Measurements from ENCODE around the gene NDUFV3.
"Not testable (repeated sequence)": the region's sequence is repeated elsewhere in the genome, so short reads cannot be mapped to it uniquely, and the experiment has no call there.

The NDUFV3 gene

GRCh38 chr21:42925114-42925926, 32.2 kb downstream of the NDUFV3 start, which contains the start of gene ERVH48-1:
Gene ERVH48-1, minus strand, starts transcription at chr21:42925630. Its CDS starts 6,624 bp downstream, at chr21:42919006.
- in situ Hi-C loops (cut with MboI; ENCODE audit: low sequenced_read_pairs): no loop called here
- no peaks in the 10 kb centered on the region for H3K36me3 ChIP-seq (replicated peaks)
- no peak within 1 kb of the TSS for H3K4me3 ChIP-seq
- H3K9me3 ChIP-seq: no peaks in the 10 kb centered on the region
- peak in 1 of 2 experiments; percentile 48 for DNase-seq (ENCODE audit: low spot score in 2 of 2)
- peaks cover 26% of the 10 kb centered on the region for H3K4me1 ChIP-seq
- no peaks in the 10 kb centered on the region for H3K27me3 ChIP-seq (ENCODE audit: low read depth)

- H3K9me3 ChIP-seq; H3K36me3 ChIP-seq (replicated peaks); in situ Hi-C loops (cut with MboI; ENCODE audit: low sequenced_read_pairs); H3K27me3 ChIP-seq (ENCODE audit: low read depth): not testable (repeated sequence)
- H3K4me1 ChIP-seq: peaks cover 26% of the 10 kb centered on the region
- peak; percentile 65 to 71 for DNase-seq (ENCODE audit: low spot score in 2 of 2)
- H3K4me3 ChIP-seq: peak overlapping the region; percentile 8
Measured at GRCh38 chr21:42927474-42928200, 34.5 kb downstream of the NDUFV3 start.

- Histone ChIP-seq H3K36me3 (replicated peaks) (no peaks in the 10 kb centered on the region), H3K27me3 (ENCODE audit: low read depth) (no peaks in the 10 kb centered on the region), H3K4me1 (peaks cover 20% of the 10 kb centered on the region), H3K9me3 (no peaks in the 10 kb centered on the region), H3K4me3 (no peak overlapping the region)
- DNase-seq (ENCODE audit: low spot score in 2 of 2): no peak
- in situ Hi-C loops (cut with MboI; ENCODE audit: low sequenced_read_pairs): no loop called here
Measured at GRCh38 chr21:42929969-42930368, 36.9 kb downstream of the NDUFV3 start.

- Histone ChIP-seq H3K9me3 (no peaks in the 10 kb centered on the region), H3K36me3 (replicated peaks) (no peaks in the 10 kb centered on the region), H3K4me3 (no peak overlapping the region), H3K27me3 (ENCODE audit: low read depth) (no peaks in the 10 kb centered on the region), H3K4me1 (peaks cover 14% of the 10 kb centered on the region)
- no peak for DNase-seq (ENCODE audit: low spot score in 2 of 2)
- in situ Hi-C loops (cut with MboI; ENCODE audit: low sequenced_read_pairs): no loop called here
Measured at GRCh38 chr21:42931560-42932235, 38.6 kb downstream of the NDUFV3 start.

GRCh38 chr21:42932378-42933136, 39.4 kb downstream of the NDUFV3 start:
- DNase-seq (ENCODE audit: low spot score in 2 of 2); H3K9me3 ChIP-seq; H3K27me3 ChIP-seq (ENCODE audit: low read depth); H3K4me3 ChIP-seq; H3K36me3 ChIP-seq (replicated peaks); in situ Hi-C loops (cut with MboI; ENCODE audit: low sequenced_read_pairs): not testable (repeated sequence)
- peaks cover 11% of the 10 kb centered on the region for H3K4me1 ChIP-seq

GRCh38 chr21:42933137-42933970, 40.2 kb downstream of the NDUFV3 start:
- H3K9me3 ChIP-seq; H3K4me1 ChIP-seq; H3K36me3 ChIP-seq (replicated peaks); in situ Hi-C loops (cut with MboI; ENCODE audit: low sequenced_read_pairs); DNase-seq (ENCODE audit: low spot score in 2 of 2); H3K4me3 ChIP-seq; H3K27me3 ChIP-seq (ENCODE audit: low read depth): not testable (repeated sequence)

- H3K4me3 ChIP-seq; H3K4me1 ChIP-seq; H3K27me3 ChIP-seq (ENCODE audit: low read depth); DNase-seq (ENCODE audit: low spot score in 2 of 2); in situ Hi-C loops (cut with MboI; ENCODE audit: low sequenced_read_pairs); H3K9me3 ChIP-seq; H3K36me3 ChIP-seq (replicated peaks): not testable (repeated sequence)
Measured at GRCh38 chr21:42933973-42934372, 40.9 kb downstream of the NDUFV3 start.

- H3K4me1 ChIP-seq; H3K27me3 ChIP-seq (ENCODE audit: low read depth); H3K4me3 ChIP-seq; H3K9me3 ChIP-seq; DNase-seq (ENCODE audit: low spot score in 2 of 2); H3K36me3 ChIP-seq (replicated peaks); in situ Hi-C loops (cut with MboI; ENCODE audit: low sequenced_read_pairs): not testable (repeated sequence)
Measured at GRCh38 chr21:42936360-42936759, 43.3 kb downstream of the NDUFV3 start.

- H3K4me1 ChIP-seq; in situ Hi-C loops (cut with MboI; ENCODE audit: low sequenced_read_pairs); DNase-seq (ENCODE audit: low spot score in 2 of 2); H3K9me3 ChIP-seq; H3K4me3 ChIP-seq; H3K36me3 ChIP-seq (replicated peaks); H3K27me3 ChIP-seq (ENCODE audit: low read depth): not testable (repeated sequence)
Measured at GRCh38 chr21:42937034-42937940, 44.2 kb downstream of the NDUFV3 start.

GRCh38 chr21:42937960-42938605, 45.0 kb downstream of the NDUFV3 start:
- Histone ChIP-seq H3K9me3 (no peaks in the 10 kb centered on the region), H3K4me3 (no peak overlapping the region), H3K27me3 (ENCODE audit: low read depth) (no peaks in the 10 kb centered on the region), H3K36me3 (replicated peaks) (no peaks in the 10 kb centered on the region), H3K4me1 (no peaks in the 10 kb centered on the region)
- DNase-seq (ENCODE audit: low spot score in 2 of 2): no peak
- in situ Hi-C loops (cut with MboI; ENCODE audit: low sequenced_read_pairs): no loop called here

GRCh38 chr21:42938606-42938995, 45.5 kb downstream of the NDUFV3 start:
- in situ Hi-C loops (cut with MboI; ENCODE audit: low sequenced_read_pairs); H3K27me3 ChIP-seq (ENCODE audit: low read depth); H3K4me1 ChIP-seq; DNase-seq (ENCODE audit: low spot score in 2 of 2); H3K9me3 ChIP-seq; H3K36me3 ChIP-seq (replicated peaks); H3K4me3 ChIP-seq: not testable (repeated sequence)

Data from HAP-1 (cell line).